Vagina (tissue), 2 donors: ENCODE data around the gene ACY1.

Experiments
- POLR2A ChIP-seq, 2 donors: fragments of 450-650 bp; IDR thresholded peaks; one replicate each; pipeline ENCODE4 v1.6.1; 2017; ENCODE audit warnings: antibody characterized with exemption in 2 of 2, mild to moderate bottlenecking in 2 of 2, moderate library complexity in 2 of 2
- TF ChIP-seq, protein P1 (sequence below), 3 experiments: fragments of 450-650 bp in 2 of 3; fragments of 200-600 bp in 1 of 3; sonication (generic) in 1 of 3; IDR thresholded peaks; one replicate each; pipeline ENCODE4 v1.5.1; 2017 to 2019; ENCODE audit warnings: antibody characterized with exemption in 3 of 3, mild to moderate bottlenecking in 2 of 3, moderate library complexity in 2 of 3

DNA sequence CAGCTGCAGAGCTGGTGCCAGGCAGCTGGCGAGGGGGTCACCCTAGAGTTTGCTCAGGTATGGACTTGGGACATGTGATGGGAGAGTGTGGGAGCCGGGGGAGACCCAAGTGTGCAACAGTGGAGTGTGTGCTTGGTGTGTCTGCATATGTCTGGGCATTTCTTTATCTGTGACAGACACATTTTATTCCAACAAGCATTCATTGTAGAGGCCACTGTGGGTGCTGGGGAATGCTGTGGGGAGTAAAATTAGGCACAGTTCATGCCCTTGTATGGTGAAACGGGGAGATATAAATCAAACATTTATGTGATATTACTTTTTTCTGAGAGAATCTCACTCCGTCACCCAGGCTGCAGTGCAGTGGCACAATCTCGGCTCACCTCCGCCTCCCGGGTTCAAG lies 4.2 kb downstream of the ACY1 start:
- TF ChIP-seq, protein P1, sequence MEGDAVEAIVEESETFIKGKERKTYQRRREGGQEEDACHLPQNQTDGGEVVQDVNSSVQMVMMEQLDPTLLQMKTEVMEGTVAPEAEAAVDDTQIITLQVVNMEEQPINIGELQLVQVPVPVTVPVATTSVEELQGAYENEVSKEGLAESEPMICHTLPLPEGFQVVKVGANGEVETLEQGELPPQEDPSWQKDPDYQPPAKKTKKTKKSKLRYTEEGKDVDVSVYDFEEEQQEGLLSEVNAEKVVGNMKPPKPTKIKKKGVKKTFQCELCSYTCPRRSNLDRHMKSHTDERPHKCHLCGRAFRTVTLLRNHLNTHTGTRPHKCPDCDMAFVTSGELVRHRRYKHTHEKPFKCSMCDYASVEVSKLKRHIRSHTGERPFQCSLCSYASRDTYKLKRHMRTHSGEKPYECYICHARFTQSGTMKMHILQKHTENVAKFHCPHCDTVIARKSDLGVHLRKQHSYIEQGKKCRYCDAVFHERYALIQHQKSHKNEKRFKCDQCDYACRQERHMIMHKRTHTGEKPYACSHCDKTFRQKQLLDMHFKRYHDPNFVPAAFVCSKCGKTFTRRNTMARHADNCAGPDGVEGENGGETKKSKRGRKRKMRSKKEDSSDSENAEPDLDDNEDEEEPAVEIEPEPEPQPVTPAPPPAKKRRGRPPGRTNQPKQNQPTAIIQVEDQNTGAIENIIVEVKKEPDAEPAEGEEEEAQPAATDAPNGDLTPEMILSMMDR (IDR thresholded peaks at IDR 0.05), result no peak
- no peak for TF ChIP-seq POLR2A (IDR thresholded peaks at IDR 0.05)
